HepG2 (cell line): Measurements from ENCODE around the gene CHMP1A. TPM values are rescaled to one million over a fixed set of nuclear protein-coding genes. Genes with fewer than 3 reads are reported as not detected.

Experiments
- EED ChIP-seq: sonication (generic); formaldehyde crosslinking; IDR thresholded peaks from 2 replicates; pipeline ENCODE4 v1.5.0; 2020; ENCODE audit warnings: mild to moderate bottlenecking, missing genetic modification reagents
- ESRRA ChIP-seq: sonication (generic); formaldehyde crosslinking; IDR thresholded peaks from 2 replicates; pipeline ENCODE4 v1.5.1; 2020; ENCODE audit warnings: mild to moderate bottlenecking, low read depth, missing genetic modification reagents
- EZH2 ChIP-seq: conservative IDR thresholded peaks from 2 replicates; pipeline ENCODE4 v1.6.1; 2012; ENCODE audit warnings: mild to moderate bottlenecking, low read depth, low read length, moderate library complexity
- JUN ChIP-seq: sonication (generic); formaldehyde crosslinking; IDR thresholded peaks from 2 replicates; pipeline ENCODE4 v1.4.0; 2020; ENCODE audit warnings: mild to moderate bottlenecking, missing genetic modification reagents
- MIER2 ChIP-seq: IDR thresholded peaks from 2 replicates; pipeline ENCODE4 v1.6.1; 2016; ENCODE audit warnings: missing biosample characterization, missing genetic modification reagents
- NCOA1 ChIP-seq: sonication (generic); formaldehyde crosslinking; IDR thresholded peaks from 2 replicates; pipeline ENCODE4 v1.9.0; 2021; ENCODE audit warnings: missing genetic modification reagents
- PHB2 ChIP-seq: fragments of 450-650 bp; IDR thresholded peaks from 2 replicates; pipeline ENCODE4 v1.6.1; 2018; ENCODE audit not compliant: partially characterized antibody
- PLRG1 ChIP-seq: fragments of 450-650 bp; conservative IDR thresholded peaks from 2 replicates; pipeline ENCODE4 v1.6.1; 2016
- ZNF724P ChIP-seq: sonication (generic); formaldehyde crosslinking; IDR thresholded peaks from 2 replicates; pipeline ENCODE4 v1.8.0; 2022; ENCODE audit warnings: missing genetic modification reagents, borderline replicate concordance
- polyA plus RNA-seq, 8 experiments: library from polyadenylated mRNA; depleted of rRNA in 3 of 8; stranded (reverse) in 7 of 8; unstranded in 1 of 8; fragments of >200 nt; fragmentation: Illumina TruSeq in 4 of 8; extraction: Trizol in 4 of 8; gene quantifications; 2 replicates each; pipeline versions ENCODE4 v1.2.1 to v1.2.3, GENCODE V29; 2011 to 2016; ENCODE audit warnings: low read depth in 4 of 8, missing spikeins in 1 of 8, mixed read lengths in 1 of 8; ENCODE audit not compliant: insufficient read depth in 1 of 8
- total RNA-seq, 5 experiments: library from RNA; depleted of rRNA; stranded (reverse); fragments of >200 nt; fragmentation: Illumina TruSeq; extraction: Trizol; gene quantifications; 2 replicates each; pipeline ENCODE4 v1.2.3, GENCODE V29; 2016; ENCODE audit warnings: low read depth in 1 of 5
- TF ChIP-seq, protein P1 (sequence below): sonication (generic); formaldehyde crosslinking; IDR thresholded peaks from 2 replicates; pipeline ENCODE4 v1.4.0; 2020; ENCODE audit warnings: missing genetic modification reagents
- TF ChIP-seq, protein P2 (sequence below): sonication (generic); formaldehyde crosslinking; IDR thresholded peaks from 2 replicates; pipeline ENCODE4 v1.4.0; 2020; ENCODE audit warnings: mild to moderate bottlenecking, low read depth, missing genetic modification reagents
- TF ChIP-seq, protein P3 (sequence below): sonication (generic); formaldehyde crosslinking; IDR thresholded peaks from 2 replicates; pipeline ENCODE4 v1.4.0; 2020; ENCODE audit warnings: missing genetic modification reagents, borderline replicate concordance
- TF ChIP-seq, protein P4 (sequence below): sonication (generic); formaldehyde crosslinking; conservative IDR thresholded peaks from 2 replicates; pipeline ENCODE4 v1.4.0; 2020; ENCODE audit warnings: mild to moderate bottlenecking, missing genetic modification reagents, moderate library complexity
- TF ChIP-seq, protein P5 (sequence below): sonication (generic); formaldehyde crosslinking; IDR thresholded peaks from 2 replicates; pipeline ENCODE4 v1.4.0; 2020; ENCODE audit warnings: missing genetic modification reagents, borderline replicate concordance

CHMP1A gene
- total and polyA plus RNA-seq, 2 of the 13 experiments (the other 11 are each of a cell fraction or from before 2014, with no cell fraction given), result 69.4 to 73.3 TPM

DNA sequence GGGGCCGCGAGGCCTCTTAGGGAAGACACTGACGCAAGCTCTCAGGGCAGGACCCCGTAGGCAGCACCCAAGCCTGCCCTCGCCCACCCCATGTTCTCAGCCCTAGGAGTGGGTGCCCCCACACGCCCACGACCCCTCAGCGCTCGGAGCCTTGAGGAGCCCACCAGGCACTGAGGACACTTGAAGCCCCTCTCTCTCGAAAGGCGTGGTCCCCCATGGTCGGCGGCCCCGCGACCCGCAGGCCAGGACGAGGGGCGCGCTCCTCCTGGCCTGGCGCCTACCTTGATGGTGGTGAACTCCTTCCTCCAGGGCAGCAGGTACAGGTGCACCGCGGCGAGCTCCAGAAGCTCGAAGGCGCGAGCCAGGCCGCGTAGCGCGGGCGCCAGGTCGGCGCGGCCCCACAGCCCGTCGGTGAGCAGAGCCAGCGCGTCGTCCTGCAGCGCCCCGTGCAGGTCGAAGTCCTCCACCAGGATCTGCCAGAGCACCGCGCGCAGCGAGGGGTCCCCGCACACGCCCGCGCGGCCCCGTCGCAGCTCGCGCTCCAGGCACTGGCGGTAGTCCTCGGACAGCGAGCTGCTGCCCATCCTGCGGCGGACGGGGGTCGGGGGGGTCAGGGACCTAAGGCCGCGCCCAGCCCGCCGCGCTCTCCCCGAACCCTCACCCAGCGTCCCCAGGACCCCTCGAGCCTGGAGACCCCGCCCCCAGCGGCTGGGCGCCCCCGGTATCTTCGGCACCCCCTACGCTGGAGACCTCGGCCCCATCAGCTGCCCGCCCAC lies 43.3 kb upstream of the CHMP1A start (continued):
- TF ChIP-seq, protein P1, sequence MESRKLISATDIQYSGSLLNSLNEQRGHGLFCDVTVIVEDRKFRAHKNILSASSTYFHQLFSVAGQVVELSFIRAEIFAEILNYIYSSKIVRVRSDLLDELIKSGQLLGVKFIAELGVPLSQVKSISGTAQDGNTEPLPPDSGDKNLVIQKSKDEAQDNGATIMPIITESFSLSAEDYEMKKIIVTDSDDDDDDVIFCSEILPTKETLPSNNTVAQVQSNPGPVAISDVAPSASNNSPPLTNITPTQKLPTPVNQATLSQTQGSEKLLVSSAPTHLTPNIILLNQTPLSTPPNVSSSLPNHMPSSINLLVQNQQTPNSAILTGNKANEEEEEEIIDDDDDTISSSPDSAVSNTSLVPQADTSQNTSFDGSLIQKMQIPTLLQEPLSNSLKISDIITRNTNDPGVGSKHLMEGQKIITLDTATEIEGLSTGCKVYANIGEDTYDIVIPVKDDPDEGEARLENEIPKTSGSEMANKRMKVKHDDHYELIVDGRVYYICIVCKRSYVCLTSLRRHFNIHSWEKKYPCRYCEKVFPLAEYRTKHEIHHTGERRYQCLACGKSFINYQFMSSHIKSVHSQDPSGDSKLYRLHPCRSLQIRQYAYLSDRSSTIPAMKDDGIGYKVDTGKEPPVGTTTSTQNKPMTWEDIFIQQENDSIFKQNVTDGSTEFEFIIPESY (CRISPR knock-in tag), result no peak
- TF ChIP-seq, protein P2, sequence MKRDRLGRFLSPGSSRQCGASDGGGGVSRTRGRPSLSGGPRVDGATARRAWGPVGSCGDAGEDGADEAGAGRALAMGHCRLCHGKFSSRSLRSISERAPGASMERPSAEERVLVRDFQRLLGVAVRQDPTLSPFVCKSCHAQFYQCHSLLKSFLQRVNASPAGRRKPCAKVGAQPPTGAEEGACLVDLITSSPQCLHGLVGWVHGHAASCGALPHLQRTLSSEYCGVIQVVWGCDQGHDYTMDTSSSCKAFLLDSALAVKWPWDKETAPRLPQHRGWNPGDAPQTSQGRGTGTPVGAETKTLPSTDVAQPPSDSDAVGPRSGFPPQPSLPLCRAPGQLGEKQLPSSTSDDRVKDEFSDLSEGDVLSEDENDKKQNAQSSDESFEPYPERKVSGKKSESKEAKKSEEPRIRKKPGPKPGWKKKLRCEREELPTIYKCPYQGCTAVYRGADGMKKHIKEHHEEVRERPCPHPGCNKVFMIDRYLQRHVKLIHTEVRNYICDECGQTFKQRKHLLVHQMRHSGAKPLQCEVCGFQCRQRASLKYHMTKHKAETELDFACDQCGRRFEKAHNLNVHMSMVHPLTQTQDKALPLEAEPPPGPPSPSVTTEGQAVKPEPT (CRISPR knock-in tag), result 0 out of 2 replicates have a peak, but pooled peaks have one; percentile 15
- TF ChIP-seq PHB2 (no peak), JUN (CRISPR knock-in tag) (no peak), EED (CRISPR knock-in tag) (no peak), NCOA1 (no peak), ZNF724P (CRISPR knock-in tag) (0 out of 2 replicates have a peak, but pooled peaks have one; percentile 70), ESRRA (CRISPR knock-in tag) (peak; percentile 24), MIER2 (CRISPR knock-in tag) (no peak), EZH2 (no peak), PLRG1 (no peak)
- TF ChIP-seq, protein P3, sequence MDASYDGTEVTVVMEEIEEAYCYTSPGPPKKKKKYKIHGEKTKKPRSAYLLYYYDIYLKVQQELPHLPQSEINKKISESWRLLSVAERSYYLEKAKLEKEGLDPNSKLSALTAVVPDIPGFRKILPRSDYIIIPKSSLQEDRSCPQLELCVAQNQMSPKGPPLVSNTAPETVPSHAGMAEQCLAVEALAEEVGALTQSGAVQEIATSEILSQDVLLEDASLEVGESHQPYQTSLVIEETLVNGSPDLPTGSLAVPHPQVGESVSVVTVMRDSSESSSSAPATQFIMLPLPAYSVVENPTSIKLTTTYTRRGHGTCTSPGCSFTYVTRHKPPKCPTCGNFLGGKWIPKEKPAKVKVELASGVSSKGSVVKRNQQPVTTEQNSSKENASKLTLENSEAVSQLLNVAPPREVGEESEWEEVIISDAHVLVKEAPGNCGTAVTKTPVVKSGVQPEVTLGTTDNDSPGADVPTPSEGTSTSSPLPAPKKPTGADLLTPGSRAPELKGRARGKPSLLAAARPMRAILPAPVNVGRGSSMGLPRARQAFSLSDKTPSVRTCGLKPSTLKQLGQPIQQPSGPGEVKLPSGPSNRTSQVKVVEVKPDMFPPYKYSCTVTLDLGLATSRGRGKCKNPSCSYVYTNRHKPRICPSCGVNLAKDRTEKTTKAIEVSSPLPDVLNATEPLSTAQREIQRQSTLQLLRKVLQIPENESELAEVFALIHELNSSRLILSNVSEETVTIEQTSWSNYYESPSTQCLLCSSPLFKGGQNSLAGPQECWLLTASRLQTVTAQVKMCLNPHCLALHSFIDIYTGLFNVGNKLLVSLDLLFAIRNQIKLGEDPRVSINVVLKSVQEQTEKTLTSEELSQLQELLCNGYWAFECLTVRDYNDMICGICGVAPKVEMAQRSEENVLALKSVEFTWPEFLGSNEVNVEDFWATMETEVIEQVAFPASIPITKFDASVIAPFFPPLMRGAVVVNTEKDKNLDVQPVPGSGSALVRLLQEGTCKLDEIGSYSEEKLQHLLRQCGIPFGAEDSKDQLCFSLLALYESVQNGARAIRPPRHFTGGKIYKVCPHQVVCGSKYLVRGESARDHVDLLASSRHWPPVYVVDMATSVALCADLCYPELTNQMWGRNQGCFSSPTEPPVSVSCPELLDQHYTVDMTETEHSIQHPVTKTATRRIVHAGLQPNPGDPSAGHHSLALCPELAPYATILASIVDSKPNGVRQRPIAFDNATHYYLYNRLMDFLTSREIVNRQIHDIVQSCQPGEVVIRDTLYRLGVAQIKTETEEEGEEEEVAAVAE (CRISPR knock-in tag), result no peak
- TF ChIP-seq, protein P4, sequence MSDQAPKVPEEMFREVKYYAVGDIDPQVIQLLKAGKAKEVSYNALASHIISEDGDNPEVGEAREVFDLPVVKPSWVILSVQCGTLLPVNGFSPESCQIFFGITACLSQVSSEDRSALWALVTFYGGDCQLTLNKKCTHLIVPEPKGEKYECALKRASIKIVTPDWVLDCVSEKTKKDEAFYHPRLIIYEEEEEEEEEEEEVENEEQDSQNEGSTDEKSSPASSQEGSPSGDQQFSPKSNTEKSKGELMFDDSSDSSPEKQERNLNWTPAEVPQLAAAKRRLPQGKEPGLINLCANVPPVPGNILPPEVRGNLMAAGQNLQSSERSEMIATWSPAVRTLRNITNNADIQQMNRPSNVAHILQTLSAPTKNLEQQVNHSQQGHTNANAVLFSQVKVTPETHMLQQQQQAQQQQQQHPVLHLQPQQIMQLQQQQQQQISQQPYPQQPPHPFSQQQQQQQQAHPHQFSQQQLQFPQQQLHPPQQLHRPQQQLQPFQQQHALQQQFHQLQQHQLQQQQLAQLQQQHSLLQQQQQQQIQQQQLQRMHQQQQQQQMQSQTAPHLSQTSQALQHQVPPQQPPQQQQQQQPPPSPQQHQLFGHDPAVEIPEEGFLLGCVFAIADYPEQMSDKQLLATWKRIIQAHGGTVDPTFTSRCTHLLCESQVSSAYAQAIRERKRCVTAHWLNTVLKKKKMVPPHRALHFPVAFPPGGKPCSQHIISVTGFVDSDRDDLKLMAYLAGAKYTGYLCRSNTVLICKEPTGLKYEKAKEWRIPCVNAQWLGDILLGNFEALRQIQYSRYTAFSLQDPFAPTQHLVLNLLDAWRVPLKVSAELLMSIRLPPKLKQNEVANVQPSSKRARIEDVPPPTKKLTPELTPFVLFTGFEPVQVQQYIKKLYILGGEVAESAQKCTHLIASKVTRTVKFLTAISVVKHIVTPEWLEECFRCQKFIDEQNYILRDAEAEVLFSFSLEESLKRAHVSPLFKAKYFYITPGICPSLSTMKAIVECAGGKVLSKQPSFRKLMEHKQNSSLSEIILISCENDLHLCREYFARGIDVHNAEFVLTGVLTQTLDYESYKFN (CRISPR knock-in tag), result 0 out of 2 replicates have a peak, but pooled peaks have one; percentile 4
- TF ChIP-seq, protein P5, sequence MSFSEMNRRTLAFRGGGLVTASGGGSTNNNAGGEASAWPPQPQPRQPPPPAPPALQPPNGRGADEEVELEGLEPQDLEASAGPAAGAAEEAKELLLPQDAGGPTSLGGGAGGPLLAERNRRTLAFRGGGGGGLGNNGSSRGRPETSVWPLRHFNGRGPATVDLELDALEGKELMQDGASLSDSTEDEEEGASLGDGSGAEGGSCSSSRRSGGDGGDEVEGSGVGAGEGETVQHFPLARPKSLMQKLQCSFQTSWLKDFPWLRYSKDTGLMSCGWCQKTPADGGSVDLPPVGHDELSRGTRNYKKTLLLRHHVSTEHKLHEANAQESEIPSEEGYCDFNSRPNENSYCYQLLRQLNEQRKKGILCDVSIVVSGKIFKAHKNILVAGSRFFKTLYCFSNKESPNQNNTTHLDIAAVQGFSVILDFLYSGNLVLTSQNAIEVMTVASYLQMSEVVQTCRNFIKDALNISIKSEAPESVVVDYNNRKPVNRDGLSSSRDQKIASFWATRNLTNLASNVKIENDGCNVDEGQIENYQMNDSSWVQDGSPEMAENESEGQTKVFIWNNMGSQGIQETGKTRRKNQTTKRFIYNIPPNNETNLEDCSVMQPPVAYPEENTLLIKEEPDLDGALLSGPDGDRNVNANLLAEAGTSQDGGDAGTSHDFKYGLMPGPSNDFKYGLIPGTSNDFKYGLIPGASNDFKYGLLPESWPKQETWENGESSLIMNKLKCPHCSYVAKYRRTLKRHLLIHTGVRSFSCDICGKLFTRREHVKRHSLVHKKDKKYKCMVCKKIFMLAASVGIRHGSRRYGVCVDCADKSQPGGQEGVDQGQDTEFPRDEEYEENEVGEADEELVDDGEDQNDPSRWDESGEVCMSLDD, result no peak
